NCI-H128 (cell line): ENCODE data around the gene CYLD.

Experiments used
- DNase-seq: peaks from one replicate; lab custom pipeline; 2025; ENCODE audit not compliant: unreplicated experiment; lab: John Stamatoyannopoulos, UW

Gene CYLD

DNA sequence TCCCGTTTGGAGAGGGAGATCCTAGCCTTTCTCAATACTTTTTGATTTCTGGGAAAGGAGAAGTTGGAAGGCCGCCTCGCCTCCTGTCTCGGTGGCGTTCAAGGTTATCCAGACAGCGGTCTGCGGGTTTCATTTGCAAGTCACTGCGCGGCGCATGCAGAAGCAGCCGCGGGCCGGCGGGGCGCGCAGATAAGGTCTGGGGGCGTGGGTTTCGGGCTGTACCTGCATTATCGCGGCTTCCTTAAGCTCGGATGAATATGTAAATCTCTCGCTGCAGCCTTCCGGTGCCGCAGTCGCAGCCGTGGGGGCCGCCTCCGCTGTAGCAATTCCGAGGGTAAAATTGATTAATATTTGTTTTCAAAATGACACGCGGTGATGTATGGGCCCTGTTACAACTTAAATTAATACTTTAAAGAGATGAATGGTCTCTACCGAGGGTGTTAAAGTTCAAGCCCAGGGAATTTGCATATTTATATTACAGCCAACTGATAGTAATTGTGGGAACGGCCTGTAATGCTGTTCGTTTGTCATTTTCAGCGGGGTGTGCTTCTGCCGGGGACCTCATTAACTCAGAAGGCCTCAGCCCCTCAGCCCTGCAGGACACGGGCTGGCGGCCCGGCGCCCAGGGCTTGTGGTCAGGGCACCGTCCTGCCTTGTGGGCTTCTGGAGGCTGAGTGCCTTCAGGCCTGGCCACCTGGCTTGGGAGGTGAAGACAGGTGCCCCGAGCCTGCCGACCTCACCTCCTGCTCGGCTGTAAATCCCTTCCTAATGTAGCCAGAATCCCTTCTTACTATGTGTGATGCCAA lies 99.4 kb downstream of the CYLD start:
- no peak for DNase-seq

DNA sequence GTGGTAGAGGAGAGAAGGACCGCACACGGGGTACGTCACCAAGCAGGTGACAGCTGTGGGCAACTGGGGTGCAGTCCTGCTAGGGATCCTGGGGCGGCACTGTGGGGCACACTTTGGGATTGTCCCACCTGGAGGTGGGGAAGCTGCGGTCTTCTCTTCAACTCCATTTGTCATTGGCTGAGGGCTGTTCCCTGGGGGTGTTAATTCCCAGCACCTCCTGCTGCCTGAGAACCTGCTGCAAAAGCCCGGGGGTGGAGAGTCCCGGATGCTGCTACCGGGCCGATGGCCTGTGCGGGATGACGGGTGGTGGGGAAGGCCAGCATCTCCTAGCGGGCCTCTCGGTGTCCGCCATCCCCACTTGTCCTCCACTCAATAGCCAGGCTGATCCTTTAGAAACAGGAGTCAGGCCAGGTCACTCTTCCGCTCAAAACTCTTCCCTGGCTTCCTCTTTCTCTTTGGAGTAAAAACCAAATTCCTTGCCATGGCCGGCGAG lies 100.2 kb downstream of the CYLD start:
- no peak for DNase-seq

DNA sequence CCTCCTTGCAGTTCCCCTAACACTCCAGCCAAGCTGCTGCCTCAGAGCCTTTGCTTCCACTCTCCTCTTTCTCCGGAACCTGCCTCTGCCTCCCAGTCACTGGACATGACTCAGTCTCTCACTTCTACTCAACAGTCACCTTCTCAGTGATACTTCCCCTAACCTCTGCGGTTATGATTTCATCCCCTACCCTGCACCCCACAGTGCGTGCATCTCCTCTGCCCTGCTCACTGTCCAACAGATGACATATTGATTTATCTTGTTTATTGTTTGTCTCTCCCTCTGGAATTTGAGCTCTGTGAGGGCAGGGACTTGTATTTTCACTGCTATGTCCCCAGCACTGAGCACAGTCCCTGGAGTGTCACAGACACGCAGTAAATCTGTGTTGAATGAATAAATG lies 100.7 kb downstream of the CYLD start:
- no peak for DNase-seq

DNA sequence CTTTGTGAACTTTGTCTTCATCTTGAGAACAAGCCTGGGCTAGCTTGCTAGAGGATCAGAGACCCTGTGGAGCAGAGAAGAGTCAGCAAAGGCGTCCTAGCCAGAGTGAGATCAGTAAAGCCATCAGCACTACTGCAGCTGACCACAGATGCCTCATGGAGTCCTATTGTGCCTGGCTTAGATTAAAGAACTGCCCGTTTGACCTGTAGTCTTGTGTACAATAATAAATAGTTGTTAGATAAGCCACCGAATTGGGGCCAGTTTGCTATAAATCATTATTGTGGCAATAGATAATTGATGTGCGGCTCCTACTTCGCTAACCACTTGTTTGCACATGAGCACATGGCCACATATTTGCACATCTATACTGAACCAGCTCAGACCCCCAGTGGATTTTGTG lies 103.0 kb downstream of the CYLD start:
- DNase-seq, result no peak

- DNase-seq, result no peak
Observed at GRCh38 chr16:50845296-50845695, 103.4 kb downstream of the CYLD start.

GRCh38 chr16:50846511-50846910 lies 104.6 kb downstream of the CYLD start:
- no peak for DNase-seq

DNA sequence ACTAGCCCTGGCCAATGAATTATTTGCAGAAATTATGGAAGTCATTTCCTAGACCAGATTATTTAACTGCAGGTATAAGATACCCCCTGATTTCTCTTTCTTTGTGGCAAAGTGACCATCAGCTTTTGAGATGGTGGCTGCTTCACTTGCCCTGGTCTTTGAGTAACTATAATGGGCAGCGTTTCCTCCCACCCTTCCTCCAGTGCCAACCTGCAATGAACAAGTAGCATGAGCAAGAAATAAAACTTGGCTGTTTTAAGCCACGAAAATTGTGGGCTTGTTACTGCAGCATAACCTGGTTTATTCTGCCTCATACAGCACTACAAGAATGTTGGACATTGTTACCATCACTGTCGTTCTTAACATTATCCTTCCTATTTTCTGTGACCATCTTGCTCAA lies 105.3 kb downstream of the CYLD start:
- DNase-seq, result no peak

- no peak for DNase-seq
Observed at GRCh38 chr16:50848755-50849514, 107.0 kb downstream of the CYLD start.
